ENCODE results near the gene GALNT6. TPM values are rescaled to one million over a fixed set of nuclear protein-coding genes. Genes with fewer than 3 reads are reported as not detected.

The GALNT6 gene
- total RNA-seq, 4 donors from 2014 or later = 1.3 to 16.4 (median 4.7) TPM

GRCh38 chr12:51388069-51388799, 3.0 kb downstream of the GALNT6 start:
- 45% methylated on average over 10 of the region's 10 CpGs for WGBS, 2 donors
- no peak overlapping the region for H3K4me3 ChIP-seq (ENCODE audit: low read depth, poor library complexity, severe bottlenecking)
- peak in 1 of 2 donors; percentile 55 for DNase-seq (ENCODE audit: low spot score in 2 of 2)
- intact Hi-C loops (cut with DNase I; ENCODE audit: low total_unique reads) = no loop called here
- TF ChIP-seq, protein P1, sequence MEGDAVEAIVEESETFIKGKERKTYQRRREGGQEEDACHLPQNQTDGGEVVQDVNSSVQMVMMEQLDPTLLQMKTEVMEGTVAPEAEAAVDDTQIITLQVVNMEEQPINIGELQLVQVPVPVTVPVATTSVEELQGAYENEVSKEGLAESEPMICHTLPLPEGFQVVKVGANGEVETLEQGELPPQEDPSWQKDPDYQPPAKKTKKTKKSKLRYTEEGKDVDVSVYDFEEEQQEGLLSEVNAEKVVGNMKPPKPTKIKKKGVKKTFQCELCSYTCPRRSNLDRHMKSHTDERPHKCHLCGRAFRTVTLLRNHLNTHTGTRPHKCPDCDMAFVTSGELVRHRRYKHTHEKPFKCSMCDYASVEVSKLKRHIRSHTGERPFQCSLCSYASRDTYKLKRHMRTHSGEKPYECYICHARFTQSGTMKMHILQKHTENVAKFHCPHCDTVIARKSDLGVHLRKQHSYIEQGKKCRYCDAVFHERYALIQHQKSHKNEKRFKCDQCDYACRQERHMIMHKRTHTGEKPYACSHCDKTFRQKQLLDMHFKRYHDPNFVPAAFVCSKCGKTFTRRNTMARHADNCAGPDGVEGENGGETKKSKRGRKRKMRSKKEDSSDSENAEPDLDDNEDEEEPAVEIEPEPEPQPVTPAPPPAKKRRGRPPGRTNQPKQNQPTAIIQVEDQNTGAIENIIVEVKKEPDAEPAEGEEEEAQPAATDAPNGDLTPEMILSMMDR (IDR thresholded peaks at IDR 0.05) = no peak
- no peak for TF ChIP-seq POLR2A (IDR thresholded peaks at IDR 0.05)

DNA sequence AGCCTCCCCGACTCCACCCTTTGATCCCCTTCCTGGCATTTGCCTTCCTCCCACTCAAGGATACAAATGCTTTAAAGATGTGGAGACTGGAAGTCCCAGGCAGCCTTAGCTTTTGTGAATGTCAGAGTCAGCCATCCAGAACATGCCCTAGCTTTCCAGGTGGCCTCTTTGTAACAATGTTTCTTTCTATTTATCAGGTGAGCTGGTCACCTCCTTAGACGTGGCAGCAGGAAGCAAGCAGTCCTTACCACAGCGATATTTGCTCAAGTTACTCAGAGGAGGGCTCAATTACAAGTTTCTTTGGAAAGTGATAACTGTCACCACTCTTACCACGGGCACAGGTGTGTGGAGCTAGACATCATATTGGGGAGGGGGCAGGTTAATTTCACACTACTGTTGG, 4.9 kb downstream of the GALNT6 start:
- WGBS, 2 donors = 83 to 87% methylated on average over 4 of the region's 4 CpGs

DNA sequence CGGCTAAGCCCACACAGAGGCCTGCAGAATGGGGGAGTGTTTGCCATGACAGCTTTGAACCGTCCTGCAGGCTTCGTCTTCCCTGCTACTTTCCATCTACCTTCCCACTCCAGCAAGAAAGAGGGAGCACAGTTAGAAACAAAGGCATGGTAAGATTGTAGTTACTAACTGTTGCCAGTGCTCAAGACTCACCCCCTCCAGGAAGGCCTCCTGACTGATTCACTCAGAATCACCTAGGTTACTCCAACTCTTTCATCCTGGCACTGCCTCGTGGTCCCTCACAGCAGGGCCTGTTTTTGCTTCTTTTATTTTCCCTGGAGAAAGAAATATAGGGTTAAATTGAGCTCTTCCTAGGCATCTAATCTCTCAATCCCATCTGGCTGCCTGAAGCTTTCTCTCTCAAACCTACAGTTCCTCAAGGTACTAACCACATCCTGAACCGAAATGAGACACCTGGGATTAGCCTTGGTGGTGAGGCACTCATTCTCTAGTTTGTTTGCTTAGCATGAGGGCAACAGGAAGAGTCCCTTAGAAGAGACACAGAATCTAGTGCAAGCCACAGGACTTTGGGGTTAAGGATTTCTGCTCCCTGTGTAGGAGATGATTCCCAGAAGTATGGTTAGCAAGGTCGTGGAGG, 7.8 kb downstream of the GALNT6 start:
- TF ChIP-seq, protein P1 (IDR thresholded peaks at IDR 0.05) = no peak
- no peak for TF ChIP-seq POLR2A (IDR thresholded peaks at IDR 0.05)
- 71 to 74% methylated on average over 6 of the region's 6 CpGs for WGBS, 2 donors
- no peak for DNase-seq (ENCODE audit: low spot score in 2 of 2)
- intact Hi-C loops (cut with DNase I; ENCODE audit: low total_unique reads) = no loop called here
- no peak overlapping the region for H3K4me3 ChIP-seq (ENCODE audit: low read depth, poor library complexity, severe bottlenecking)

More for the DNA sequence above, 4.9 kb downstream of the GALNT6 start:
- TF ChIP-seq POLR2A (IDR thresholded peaks at IDR 0.05) = no peak
- TF ChIP-seq, protein P1 (IDR thresholded peaks at IDR 0.05) = no peak
- H3K4me3 ChIP-seq (ENCODE audit: low read depth, poor library complexity, severe bottlenecking) = no peak overlapping the region
- intact Hi-C loops (cut with DNase I; ENCODE audit: low total_unique reads) = no loop called here
- no peak for DNase-seq (ENCODE audit: low spot score in 2 of 2)

- intact Hi-C loops (cut with DNase I; ENCODE audit: low total_unique reads) = no loop called here
- WGBS, 2 donors = 86 to 91% methylated on average over 7 of the region's 7 CpGs
- DNase-seq (ENCODE audit: low spot score in 2 of 2) = no peak
- H3K4me3 ChIP-seq (ENCODE audit: low read depth, poor library complexity, severe bottlenecking) = no peak overlapping the region
- TF ChIP-seq, protein P1 (IDR thresholded peaks at IDR 0.05) = no peak
- TF ChIP-seq POLR2A (IDR thresholded peaks at IDR 0.05) = no peak
Observed at GRCh38 chr12:51382173-51382572, 9.0 kb downstream of the GALNT6 start.

- H3K4me3 ChIP-seq (ENCODE audit: low read depth, poor library complexity, severe bottlenecking) = no peak overlapping the region
- intact Hi-C loops (cut with DNase I; ENCODE audit: low total_unique reads) = no loop called here
- WGBS, 2 donors = 35 to 38% methylated on average over 5 of the region's 5 CpGs
Observed at GRCh38 chr12:51381226-51382079, 9.8 kb downstream of the GALNT6 start.

More at GRCh38 chr12:51381226-51382079, 9.8 kb downstream of the GALNT6 start:
- no peak for TF ChIP-seq POLR2A (IDR thresholded peaks at IDR 0.05)
- TF ChIP-seq, protein P1 (IDR thresholded peaks at IDR 0.05) = no peak
- DNase-seq (ENCODE audit: low spot score in 2 of 2) = no peak

All from lower leg skin (tissue), 4 donors.